ENCODE results near the gene ZNF333.
"Not testable (repeated sequence)": the region's sequence is repeated elsewhere in the genome, so short reads cannot be mapped to it uniquely, and the experiment has no call there.

The ZNF333 gene

GRCh38 chr19:14772467-14772866 lies 82.6 kb downstream of the ZNF333 start:
- Histone ChIP-seq H3K27ac (replicated peaks) (no peak overlapping the region), H3K27me3 (ENCODE audit: insufficient read depth, poor library complexity, severe bottlenecking) (no peaks in the 10 kb centered on the region), H3K4me3 (replicated peaks; ENCODE audit: insufficient read depth, low read length) (no peak overlapping the region)
- DNase-seq (ENCODE audit: low read depth in 1 of 2, low spot score in 1 of 2), result no peak
- no peak for TF ChIP-seq POLR2AphosphoS5 (IDR thresholded peaks at IDR 0.05; ENCODE audit: low read depth)
- TF ChIP-seq GABPA (IDR thresholded peaks at IDR 0.05; ENCODE audit: low read depth), result no peak
- TF ChIP-seq SPI1 (IDR thresholded peaks at IDR 0.05; ENCODE audit: borderline replicate concordance, low read depth), result no peak
- no peak for TF ChIP-seq REST (IDR thresholded peaks at IDR 0.05; ENCODE audit: insufficient replicate concordance, low read depth)
- no peak for TF ChIP-seq CTCF (IDR thresholded peaks at IDR 0.05; ENCODE audit: insufficient read depth, low read length)

- no peak for DNase-seq (ENCODE audit: low read depth in 1 of 2, low spot score in 1 of 2)
- no peak overlapping the region for H3K4me3 ChIP-seq (replicated peaks; ENCODE audit: insufficient read depth, low read length)
- no peaks in the 10 kb centered on the region for H3K27me3 ChIP-seq (ENCODE audit: insufficient read depth, poor library complexity, severe bottlenecking)
- no peak for TF ChIP-seq POLR2AphosphoS5 (IDR thresholded peaks at IDR 0.05; ENCODE audit: low read depth)
- no peak for TF ChIP-seq SPI1 (IDR thresholded peaks at IDR 0.05; ENCODE audit: borderline replicate concordance, low read depth)
- no peak for TF ChIP-seq CTCF (IDR thresholded peaks at IDR 0.05; ENCODE audit: insufficient read depth, low read length)
- TF ChIP-seq REST (IDR thresholded peaks at IDR 0.05; ENCODE audit: insufficient replicate concordance, low read depth), result no peak
- TF ChIP-seq GABPA (IDR thresholded peaks at IDR 0.05; ENCODE audit: low read depth), result no peak
- no peak overlapping the region for H3K27ac ChIP-seq (replicated peaks)
These were observed 83.1 kb downstream of the ZNF333 start for GRCh38 chr19:14772995-14773394.

GRCh38 chr19:14773722-14774121 lies 83.9 kb downstream of the ZNF333 start:
- H3K27me3 ChIP-seq (ENCODE audit: insufficient read depth, poor library complexity, severe bottlenecking); DNase-seq (ENCODE audit: low read depth in 1 of 2, low spot score in 1 of 2); H3K27ac ChIP-seq (replicated peaks); H3K4me3 ChIP-seq (replicated peaks; ENCODE audit: insufficient read depth, low read length): not testable (repeated sequence)

GRCh38 chr19:14774373-14774772 lies 84.5 kb downstream of the ZNF333 start:
- DNase-seq (ENCODE audit: low read depth in 1 of 2, low spot score in 1 of 2), result no peak
- no peaks in the 10 kb centered on the region for H3K27me3 ChIP-seq (ENCODE audit: insufficient read depth, poor library complexity, severe bottlenecking)
- TF ChIP-seq POLR2AphosphoS5 (IDR thresholded peaks at IDR 0.05; ENCODE audit: low read depth) (no peak), SPI1 (IDR thresholded peaks at IDR 0.05; ENCODE audit: borderline replicate concordance, low read depth) (no peak), GABPA (IDR thresholded peaks at IDR 0.05; ENCODE audit: low read depth) (no peak), CTCF (IDR thresholded peaks at IDR 0.05; ENCODE audit: insufficient read depth, low read length) (no peak), REST (IDR thresholded peaks at IDR 0.05; ENCODE audit: insufficient replicate concordance, low read depth) (no peak)
- H3K4me3 ChIP-seq (replicated peaks; ENCODE audit: insufficient read depth, low read length), result no peak overlapping the region
- no peak overlapping the region for H3K27ac ChIP-seq (replicated peaks)

GRCh38 chr19:14775326-14775725 lies 85.5 kb downstream of the ZNF333 start:
- not testable (repeated sequence) for H3K27me3 ChIP-seq (ENCODE audit: insufficient read depth, poor library complexity, severe bottlenecking); DNase-seq (ENCODE audit: low read depth in 1 of 2, low spot score in 1 of 2)
- Histone ChIP-seq H3K27ac (replicated peaks) (peak overlapping the region; percentile 74), H3K4me3 (replicated peaks; ENCODE audit: insufficient read depth, low read length) (peak overlapping the region; percentile 67)
